Stomach smooth muscle (tissue), 2 donors: ENCODE results near the gene DIO1.

ENCODE experiments used
- H3K27ac ChIP-seq: one replicate; pipeline ENCODE4 v1.7.0; 2013; ENCODE audit warnings: mild to moderate bottlenecking, low read length, inconsistent platforms
- H3K27me3 ChIP-seq, 2 donors: one replicate each; pipeline ENCODE4 v1.7.0; 2013; ENCODE audit warnings: low read length in 2 of 2; ENCODE audit not compliant: insufficient read depth in 2 of 2, control insufficient read depth in 1 of 2
- H3K36me3 ChIP-seq, 2 donors: one replicate each; pipeline ENCODE4 v1.7.0; 2013; ENCODE audit warnings: low read length in 2 of 2; ENCODE audit not compliant: control insufficient read depth in 2 of 2, insufficient read depth in 2 of 2
- H3K4me1 ChIP-seq: one replicate; pipeline ENCODE4 v1.7.0; 2013; ENCODE audit warnings: low read length; ENCODE audit not compliant: control insufficient read depth, insufficient read depth
- H3K4me3 ChIP-seq, 2 donors: one replicate each; pipeline ENCODE4 v1.7.0; 2013; ENCODE audit warnings: low read length in 2 of 2
- H3K9ac ChIP-seq, 2 donors: one replicate each; pipeline ENCODE4 v1.7.0; 2013; ENCODE audit warnings: low read length in 2 of 2, mild to moderate bottlenecking in 1 of 2
- H3K9me3 ChIP-seq, 2 donors: one replicate each; pipeline ENCODE4 v1.7.0; 2013; ENCODE audit warnings: low read length in 2 of 2; ENCODE audit not compliant: control insufficient read depth in 2 of 2
- donor health status: healthy.
- donor health status: Pancreatic carcinoma.

DIO1 gene

GRCh38 chr1:53893999-53894636, at the start of gene DIO1:
TSS of gene DIO1 (plus strand) at chr1:53894187. CDS start at chr1:53894211, 24 bp downstream.
- Histone ChIP-seq H3K9ac (no peak within 1 kb of the TSS), H3K27ac (no peak within 1 kb of the TSS), H3K36me3 (no peaks in the 10 kb centered on the region), H3K4me1 (peaks cover 31% of the 10 kb centered on the region), H3K27me3 (no peaks in the 10 kb centered on the region), H3K4me3 (no peak within 1 kb of the TSS), H3K9me3 (no peaks in the 10 kb centered on the region)

- Histone ChIP-seq H3K4me3 (no peak overlapping the region), H3K9me3 (no peaks in the 10 kb centered on the region), H3K27ac (no peak overlapping the region), H3K4me1 (no peaks in the 10 kb centered on the region), H3K9ac (no peak overlapping the region), H3K36me3 (peaks cover 0 to 8% of the 10 kb centered on the region in 2 donors), H3K27me3 (no peaks in the 10 kb centered on the region)
Observed at GRCh38 chr1:53847980-53848379, 46.0 kb upstream of the DIO1 start.

GRCh38 chr1:53850082-53850673, 43.8 kb upstream of the DIO1 start:
- Histone ChIP-seq H3K27ac (no peak overlapping the region), H3K9ac (no peak overlapping the region), H3K9me3 (no peaks in the 10 kb centered on the region), H3K4me3 (no peak overlapping the region), H3K36me3 (peaks cover 7 to 23% of the 10 kb centered on the region in 2 donors), H3K27me3 (no peaks in the 10 kb centered on the region), H3K4me1 (no peaks in the 10 kb centered on the region)

- Histone ChIP-seq H3K9me3 (no peaks in the 10 kb centered on the region), H3K4me1 (no peaks in the 10 kb centered on the region), H3K27ac (no peak overlapping the region), H3K36me3 (peaks cover 12 to 34% of the 10 kb centered on the region in 2 donors), H3K27me3 (no peaks in the 10 kb centered on the region), H3K4me3 (no peak overlapping the region), H3K9ac (no peak overlapping the region)
Observed at GRCh38 chr1:53851571-53852285, 42.3 kb upstream of the DIO1 start.

GRCh38 chr1:53860967-53861411, 33.0 kb upstream of the DIO1 start:
- Histone ChIP-seq H3K9me3 (no peaks in the 10 kb centered on the region), H3K27me3 (no peaks in the 10 kb centered on the region), H3K9ac (no peak overlapping the region), H3K4me1 (no peaks in the 10 kb centered on the region), H3K4me3 (no peak overlapping the region), H3K27ac (no peak overlapping the region), H3K36me3 (peaks cover 27 to 34% of the 10 kb centered on the region in 2 donors)

GRCh38 chr1:53862507-53862906, 31.5 kb upstream of the DIO1 start:
- Histone ChIP-seq H3K9ac (no peak overlapping the region), H3K4me1 (no peaks in the 10 kb centered on the region), H3K36me3 (peaks cover 18 to 29% of the 10 kb centered on the region in 2 donors), H3K4me3 (no peak overlapping the region), H3K9me3 (no peaks in the 10 kb centered on the region), H3K27me3 (no peaks in the 10 kb centered on the region), H3K27ac (no peak overlapping the region)

GRCh38 chr1:53868565-53868964, 25.4 kb upstream of the DIO1 start:
- Histone ChIP-seq H3K9me3 (no peaks in the 10 kb centered on the region), H3K36me3 (peaks cover 23 to 35% of the 10 kb centered on the region in 2 donors), H3K4me1 (no peaks in the 10 kb centered on the region), H3K27me3 (no peaks in the 10 kb centered on the region), H3K4me3 (no peak overlapping the region), H3K9ac (no peak overlapping the region), H3K27ac (no peak overlapping the region)

GRCh38 chr1:53869454-53870117, 24.4 kb upstream of the DIO1 start:
- no peaks in the 10 kb centered on the region for H3K4me1 ChIP-seq
- no peaks in the 10 kb centered on the region for H3K9me3 ChIP-seq
- no peak overlapping the region for H3K27ac ChIP-seq
- H3K9ac ChIP-seq, result no peak overlapping the region
- H3K4me3 ChIP-seq, result no peak overlapping the region
- no peaks in the 10 kb centered on the region for H3K27me3 ChIP-seq
- peaks cover 23 to 35% of the 10 kb centered on the region in 2 donors for H3K36me3 ChIP-seq

GRCh38 chr1:53871221-53871620, 22.8 kb upstream of the DIO1 start:
- no peak overlapping the region for H3K27ac ChIP-seq
- no peaks in the 10 kb centered on the region for H3K4me1 ChIP-seq
- no peaks in the 10 kb centered on the region for H3K27me3 ChIP-seq
- H3K9me3 ChIP-seq, result no peaks in the 10 kb centered on the region
- H3K4me3 ChIP-seq, result no peak overlapping the region
- no peak overlapping the region for H3K9ac ChIP-seq
- H3K36me3 ChIP-seq, result peaks cover 27 to 40% of the 10 kb centered on the region in 2 donors

- H3K27ac ChIP-seq, result no peak overlapping the region
- no peak overlapping the region for H3K4me3 ChIP-seq
- peaks cover 26 to 42% of the 10 kb centered on the region in 2 donors for H3K36me3 ChIP-seq
- no peak overlapping the region for H3K9ac ChIP-seq
- no peaks in the 10 kb centered on the region for H3K27me3 ChIP-seq
- no peaks in the 10 kb centered on the region for H3K4me1 ChIP-seq
- no peaks in the 10 kb centered on the region for H3K9me3 ChIP-seq
Observed at GRCh38 chr1:53871773-53872484, 22.1 kb upstream of the DIO1 start.
